ENCODE data around the gene EXOC8. TPM values are rescaled to one million over a fixed set of nuclear protein-coding genes. Genes with fewer than 3 reads are reported as not detected.

The EXOC8 gene
- total RNA-seq, 1 donor from 2014 or later: 9.9 TPM

DNA sequence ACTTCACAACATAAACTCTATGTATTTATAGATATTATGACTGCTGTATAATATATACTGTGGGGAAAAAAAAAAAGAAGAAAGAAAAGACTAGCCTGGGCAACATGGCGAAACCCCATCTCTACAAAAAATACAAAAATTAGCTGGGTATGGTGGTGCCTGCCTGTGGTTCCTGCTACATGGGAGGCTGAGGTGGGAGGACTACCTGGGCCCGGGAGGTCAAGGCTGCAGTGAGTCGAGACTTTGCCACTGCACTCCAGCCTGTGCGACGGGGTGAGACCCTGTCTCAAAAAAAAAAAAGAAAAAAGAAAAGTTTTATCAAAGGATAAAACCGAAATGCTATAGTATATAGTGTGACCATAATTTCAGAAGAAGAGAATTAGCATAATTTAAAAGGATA is 2.7 kb downstream of the EXOC8 start:
- DNase-seq (ENCODE audit: low spot score in 2 of 2): no peak
- intact Hi-C loops (cut with DNase I): loop anchor here (5.0 kb wide), 1 partner anchor 93 kb away; the partner anchor contains the start of gene GNPAT
- no peak overlapping the region for H3K27ac ChIP-seq
- no peaks in the 10 kb centered on the region for H3K9me3 ChIP-seq
- peaks cover 8 to 40% of the 10 kb centered on the region in 2 donors for H3K4me1 ChIP-seq
- TF ChIP-seq, protein P1, sequence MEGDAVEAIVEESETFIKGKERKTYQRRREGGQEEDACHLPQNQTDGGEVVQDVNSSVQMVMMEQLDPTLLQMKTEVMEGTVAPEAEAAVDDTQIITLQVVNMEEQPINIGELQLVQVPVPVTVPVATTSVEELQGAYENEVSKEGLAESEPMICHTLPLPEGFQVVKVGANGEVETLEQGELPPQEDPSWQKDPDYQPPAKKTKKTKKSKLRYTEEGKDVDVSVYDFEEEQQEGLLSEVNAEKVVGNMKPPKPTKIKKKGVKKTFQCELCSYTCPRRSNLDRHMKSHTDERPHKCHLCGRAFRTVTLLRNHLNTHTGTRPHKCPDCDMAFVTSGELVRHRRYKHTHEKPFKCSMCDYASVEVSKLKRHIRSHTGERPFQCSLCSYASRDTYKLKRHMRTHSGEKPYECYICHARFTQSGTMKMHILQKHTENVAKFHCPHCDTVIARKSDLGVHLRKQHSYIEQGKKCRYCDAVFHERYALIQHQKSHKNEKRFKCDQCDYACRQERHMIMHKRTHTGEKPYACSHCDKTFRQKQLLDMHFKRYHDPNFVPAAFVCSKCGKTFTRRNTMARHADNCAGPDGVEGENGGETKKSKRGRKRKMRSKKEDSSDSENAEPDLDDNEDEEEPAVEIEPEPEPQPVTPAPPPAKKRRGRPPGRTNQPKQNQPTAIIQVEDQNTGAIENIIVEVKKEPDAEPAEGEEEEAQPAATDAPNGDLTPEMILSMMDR (IDR thresholded peaks at IDR 0.05): no peak
- no peaks in the 10 kb centered on the region for H3K27me3 ChIP-seq
- H3K36me3 ChIP-seq: peaks cover 0 to 6% of the 10 kb centered on the region in 2 donors
- peak overlapping the region; percentile 81 to 90 for H3K4me3 ChIP-seq

- H3K4me1 ChIP-seq: peaks cover 6 to 37% of the 10 kb centered on the region in 2 donors
- no peaks in the 10 kb centered on the region for H3K9me3 ChIP-seq
- intact Hi-C loops (cut with DNase I): no loop called here
- peaks cover 0 to 6% of the 10 kb centered on the region in 2 donors for H3K36me3 ChIP-seq
- H3K27ac ChIP-seq: no peak overlapping the region
- DNase-seq (ENCODE audit: low spot score in 2 of 2): no peak
- H3K4me3 ChIP-seq: peak overlapping the region; percentile 37 to 81
- TF ChIP-seq, protein P1 (IDR thresholded peaks at IDR 0.05): no peak
- H3K27me3 ChIP-seq: no peaks in the 10 kb centered on the region
These were observed 3.5 kb downstream of the EXOC8 start for GRCh38 chr1:231334079-231334666.

DNA sequence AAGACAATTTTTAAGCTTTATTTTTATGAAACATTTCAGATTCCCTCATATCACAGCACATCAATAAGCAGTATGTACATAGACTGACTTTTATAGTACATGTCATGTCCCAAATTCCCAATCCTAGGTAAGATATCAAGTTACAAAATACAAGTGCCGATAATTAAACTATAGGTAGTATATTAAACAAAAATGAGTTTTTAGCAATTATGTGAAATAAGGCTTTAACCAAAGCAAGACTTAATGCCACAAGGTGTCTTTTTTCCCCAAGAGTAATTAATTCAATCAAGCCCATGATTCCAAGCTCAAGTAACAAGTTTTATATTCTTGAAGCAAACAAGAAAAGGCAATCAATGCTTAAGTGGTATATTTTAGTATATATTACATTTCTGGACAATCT is 4.9 kb downstream of the EXOC8 start:
- Histone ChIP-seq H3K36me3 (peaks cover 0 to 6% of the 10 kb centered on the region in 2 donors), H3K27me3 (no peaks in the 10 kb centered on the region), H3K4me3 (no peak overlapping the region), H3K27ac (no peak overlapping the region), H3K4me1 (peaks cover 5 to 34% of the 10 kb centered on the region in 2 donors), H3K9me3 (no peaks in the 10 kb centered on the region)
- DNase-seq (ENCODE audit: low spot score in 2 of 2): no peak
- intact Hi-C loops (cut with DNase I): no loop called here
- TF ChIP-seq, protein P1 (IDR thresholded peaks at IDR 0.05): no peak

DNA sequence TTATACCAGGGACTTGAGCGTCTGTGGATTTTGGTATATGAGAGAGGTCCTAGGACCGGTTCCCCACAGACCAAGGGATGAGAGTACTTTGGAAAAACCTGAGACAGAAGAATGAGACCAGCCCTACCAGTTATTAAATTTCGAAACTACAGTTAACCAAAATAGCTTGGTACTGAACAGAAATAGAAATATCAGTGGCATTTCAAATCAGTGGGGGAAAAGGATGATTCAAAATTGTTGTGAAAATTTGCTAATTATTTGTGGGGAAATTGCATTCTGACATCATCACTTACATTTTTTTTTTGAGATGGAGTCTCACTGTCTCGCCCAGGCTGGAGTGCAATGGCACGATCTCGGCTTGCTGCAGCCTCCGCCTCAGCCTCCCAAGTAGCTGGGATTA is 8.2 kb downstream of the EXOC8 start:
- intact Hi-C loops (cut with DNase I): no loop called here
- H3K27ac ChIP-seq: no peak overlapping the region
- peaks cover 0 to 6% of the 10 kb centered on the region in 2 donors for H3K36me3 ChIP-seq
- no peak for DNase-seq (ENCODE audit: low spot score in 2 of 2)
- H3K27me3 ChIP-seq: no peaks in the 10 kb centered on the region
- H3K4me1 ChIP-seq: peaks cover 0 to 14% of the 10 kb centered on the region in 2 donors
- TF ChIP-seq, protein P1 (IDR thresholded peaks at IDR 0.05): no peak
- no peak overlapping the region for H3K4me3 ChIP-seq
- H3K9me3 ChIP-seq: no peaks in the 10 kb centered on the region

DNA sequence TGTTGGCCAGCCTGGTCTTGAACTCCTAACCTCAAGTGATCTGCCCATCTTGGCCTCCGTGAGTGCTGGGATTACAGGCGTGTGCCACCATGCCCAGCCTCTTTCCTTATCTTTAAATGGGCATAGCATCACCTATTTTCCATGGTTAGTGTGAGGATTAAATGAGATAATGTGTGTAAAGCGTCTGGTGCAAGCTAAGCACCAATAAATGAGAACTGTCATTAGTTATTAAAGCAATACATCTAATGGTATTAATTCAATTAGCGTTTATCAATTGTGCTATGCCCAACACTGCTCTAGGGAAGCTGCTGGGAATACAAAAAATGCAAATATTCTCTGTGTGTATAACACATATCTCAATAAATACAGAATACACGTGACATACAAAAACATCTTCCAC is 10.0 kb downstream of the EXOC8 start:
- H3K27me3 ChIP-seq: no peaks in the 10 kb centered on the region
- no peaks in the 10 kb centered on the region for H3K9me3 ChIP-seq
- no peak overlapping the region for H3K27ac ChIP-seq
- no peak for DNase-seq (ENCODE audit: low spot score in 2 of 2)
- TF ChIP-seq, protein P1 (IDR thresholded peaks at IDR 0.05): no peak
- H3K36me3 ChIP-seq: peaks cover 0 to 2% of the 10 kb centered on the region in 2 donors
- H3K4me1 ChIP-seq: no peaks in the 10 kb centered on the region
- intact Hi-C loops (cut with DNase I): no loop called here
- no peak overlapping the region for H3K4me3 ChIP-seq
